HepG2 (cell line): ENCODE measurements around the gene ZNF146. TPM values are rescaled to one million over a fixed set of nuclear protein-coding genes. Genes with fewer than 3 reads are reported as not detected.

Source experiments
- ATAC-seq: fragments of 200-7000 bp; cut with Tn5 transposase; 3 replicates; pipeline ENCODE4 v1.9.1; 2020; ENCODE audit warnings: mild to moderate bottlenecking, moderate library complexity
- BruUV-seq: library from RNA; stranded (reverse); fragments of 400-500 nt; replicated peaks from 2 replicates; lab custom pipeline; 2021; lab: Mats Ljungman, UMichigan
- CTCF ChIA-PET: fragments of 300-600 bp; formaldehyde crosslinking; extraction: SDS; loops from one replicate; lab custom pipeline; 2021; ENCODE audit warnings: low total read pairs, inconsistent platforms, low intra/inter-chr PET ratio; lab: Yijun Ruan, JAX
- POLR2A ChIA-PET: fragments of 350-600 bp; sonication (Branson Sonifier 250); formaldehyde crosslinking; loops from one replicate; lab custom pipeline; 2020; ENCODE audit warnings: antibody characterized with exemption, inconsistent platforms; lab: Yijun Ruan, JAX
- DNase-seq: peaks from one replicate; pipeline ENCODE4 v3.0.0-alpha.2; 2015; ENCODE audit warnings: low spot score
- FAIRE-seq: peaks from 3 replicates; lab custom pipeline; 2011; peaks lifted over from hg19 to GRCh38; lab: Jason Lieb, UNC
- H2AFZ ChIP-seq: one replicate; pipeline ENCODE4 v1.6.1; 2011; ENCODE audit warnings: low read length, inconsistent platforms
- H3K27ac ChIP-seq: fragments of 300-600 bp; 3 replicates; pipeline ENCODE4 v1.8.0; 2011; ENCODE audit warnings: mixed run types, mild to moderate bottlenecking, mixed read lengths, low read length, inconsistent platforms; ENCODE audit not compliant: insufficient read depth; ENCODE audit errors: extremely low read length
- H3K27me3 ChIP-seq, 2 experiments: fragments of 200-600 bp in 1 of 2; 2 replicates in 1 of 2; 3 replicates in 1 of 2; pipeline versions ENCODE4 v1.6.0 to v1.8.0; 2011; ENCODE audit warnings: low read length in 2 of 2, mild to moderate bottlenecking in 2 of 2, moderate library complexity in 2 of 2, inconsistent platforms in 1 of 2; ENCODE audit not compliant: insufficient read depth in 2 of 2, control insufficient read depth in 1 of 2
- H3K36me3 ChIP-seq, 2 experiments: fragments of 200-600 bp in 1 of 2; replicated peaks in 1 of 2; 2 replicates in 1 of 2; 3 replicates in 1 of 2; pipeline versions ENCODE4 v1.5.1 to v1.8.0; 2011; ENCODE audit warnings: low read length in 2 of 2, inconsistent platforms in 1 of 2; ENCODE audit not compliant: insufficient read depth in 2 of 2, control insufficient read depth in 1 of 2
- H3K4me1 ChIP-seq: 2 replicates; pipeline ENCODE4 v1.5.1; 2012; ENCODE audit warnings: low read length, inconsistent platforms; ENCODE audit not compliant: insufficient read depth
- H3K4me2 ChIP-seq: 2 replicates; pipeline ENCODE4 v1.6.0; 2011; ENCODE audit warnings: low read depth, low read length, inconsistent platforms
- H3K4me3 ChIP-seq, 3 experiments: fragments of 200-600 bp in 1 of 3; sonication (generic), shearing (Covaris generic) in 1 of 3; replicated peaks in 1 of 3; 2 replicates each; pipeline ENCODE4 v1.5.1; 2011 to 2016; ENCODE audit warnings: low read length in 3 of 3, inconsistent platforms in 2 of 3, low read depth in 2 of 3, mild to moderate bottlenecking in 2 of 3, control low read depth in 1 of 3, mixed read lengths in 1 of 3; ENCODE audit not compliant: insufficient read depth in 1 of 3
- H3K79me2 ChIP-seq: one replicate; pipeline ENCODE4 v1.6.1; 2011; ENCODE audit warnings: low read length, inconsistent platforms; ENCODE audit not compliant: insufficient read depth
- H3K9ac ChIP-seq: 2 replicates; pipeline ENCODE4 v1.6.0; 2011; ENCODE audit warnings: mild to moderate bottlenecking, low read depth, low read length, inconsistent platforms; ENCODE audit not compliant: insufficient read depth
- H3K9me3 ChIP-seq: 2 replicates; pipeline ENCODE4 v1.5.1; 2012; ENCODE audit warnings: mild to moderate bottlenecking, low read length
- H4K20me1 ChIP-seq: 2 replicates; pipeline ENCODE4 v1.6.0; 2011; ENCODE audit warnings: inconsistent platforms, mild to moderate bottlenecking, low read length, moderate library complexity; ENCODE audit not compliant: insufficient read depth
- FIP1L1 ChIP-seq: fragments of 200-400 bp; formaldehyde crosslinking; IDR thresholded peaks from 2 replicates; pipeline ENCODE4 v1.6.1; 2018; ENCODE audit warnings: low read depth, mild to moderate bottlenecking, low read length, moderate library complexity, borderline replicate concordance; ENCODE audit not compliant: insufficient read depth
- HOXA3 ChIP-seq: sonication (generic); formaldehyde crosslinking; IDR thresholded peaks from 2 replicates; pipeline ENCODE4 v1.5.0; 2020; ENCODE audit warnings: missing genetic modification reagents
- HOXA9 ChIP-seq: sonication (generic); formaldehyde crosslinking; IDR thresholded peaks from 2 replicates; pipeline ENCODE4 v1.8.1; 2022; ENCODE audit warnings: missing genetic modification reagents, mild to moderate bottlenecking, moderate library complexity, borderline replicate concordance
- KMT2A ChIP-seq: sonication (generic); formaldehyde crosslinking; IDR thresholded peaks from 2 replicates; pipeline ENCODE4 v1.4.0; 2020; ENCODE audit warnings: missing genetic modification reagents
- POLR2AphosphoS2 ChIP-seq: IDR thresholded peaks from 2 replicates; pipeline ENCODE4 v1.6.1; 2011; ENCODE audit warnings: low read depth, low read length, improper control_type of control experiment
- TBX2 ChIP-seq: sonication (generic); formaldehyde crosslinking; IDR thresholded peaks from 2 replicates; pipeline ENCODE4 v1.5.0; 2020; ENCODE audit warnings: missing genetic modification reagents, mild to moderate bottlenecking, borderline replicate concordance
- ZFX ChIP-seq: sonication (generic); formaldehyde crosslinking; IDR thresholded peaks from 2 replicates; pipeline ENCODE4 v1.4.0; 2020; ENCODE audit warnings: mild to moderate bottlenecking, low read depth, missing genetic modification reagents, moderate library complexity
- ZNF776 ChIP-seq: sonication (generic); formaldehyde crosslinking; IDR thresholded peaks from 2 replicates; pipeline ENCODE4 v1.4.0; 2020; ENCODE audit warnings: mild to moderate bottlenecking, missing genetic modification reagents
- WGBS: methylation state at CpG from one replicate; pipeline ENCODE4 v1.1.6; 2017; ENCODE audit warnings: low lambda C conversion rate; 5-methylcytosine and 5-hydroxymethylcytosine counted together
- in situ Hi-C: cut with HindIII; loops from 2 replicates; pipeline ENCODE4 v1.10.0; 2017; ENCODE audit warnings: low pct_unique_long_range_greater_than_20kb; ENCODE audit not compliant: extremely low pct_ligation_motif_present
- intact Hi-C: fragments of 100-400 bp; cut with micrococcal nuclease; formaldehyde crosslinking; loops from one replicate; pipeline ENCODE4 v1.10.0; 2022; ENCODE audit not compliant: unreplicated experiment
- polyA plus RNA-seq, 8 experiments: library from polyadenylated mRNA; depleted of rRNA in 3 of 8; stranded (reverse) in 7 of 8; unstranded in 1 of 8; fragments of >200 nt; fragmentation: Illumina TruSeq in 4 of 8; extraction: Trizol in 4 of 8; gene quantifications; 2 replicates each; pipeline versions ENCODE4 v1.2.1 to v1.2.3, GENCODE V29; 2011 to 2016; ENCODE audit warnings: low read depth in 4 of 8, missing spikeins in 1 of 8, mixed read lengths in 1 of 8; ENCODE audit not compliant: insufficient read depth in 1 of 8
- total RNA-seq, 5 experiments: library from RNA; depleted of rRNA; stranded (reverse); fragments of >200 nt; fragmentation: Illumina TruSeq; extraction: Trizol; gene quantifications; 2 replicates each; pipeline ENCODE4 v1.2.3, GENCODE V29; 2016; ENCODE audit warnings: low read depth in 1 of 5
- TF ChIP-seq, protein P1 (sequence below): sonication (generic); formaldehyde crosslinking; IDR thresholded peaks from 2 replicates; pipeline ENCODE4 v1.4.0; 2020; ENCODE audit warnings: missing genetic modification reagents
- TF ChIP-seq, protein P2 (sequence below): sonication (generic); formaldehyde crosslinking; IDR thresholded peaks from 2 replicates; pipeline ENCODE4 v1.4.0; 2020; ENCODE audit warnings: missing genetic modification reagents, borderline replicate concordance
- TF ChIP-seq, protein P3 (sequence below): sonication (generic); formaldehyde crosslinking; IDR thresholded peaks from 2 replicates; pipeline ENCODE4 v1.4.0; 2020; ENCODE audit warnings: mild to moderate bottlenecking, missing genetic modification reagents
- TF ChIP-seq, protein P4 (sequence below): sonication (generic); formaldehyde crosslinking; IDR thresholded peaks from 2 replicates; pipeline ENCODE4 v1.4.0; 2020; ENCODE audit warnings: missing genetic modification reagents, mild to moderate bottlenecking, borderline replicate concordance

The ZNF146 gene
- total and polyA plus RNA-seq, 2 of the 13 experiments (the other 11 are each of a cell fraction or from before 2014, with no cell fraction given) = 28.4 to 52.7 TPM

DNA sequence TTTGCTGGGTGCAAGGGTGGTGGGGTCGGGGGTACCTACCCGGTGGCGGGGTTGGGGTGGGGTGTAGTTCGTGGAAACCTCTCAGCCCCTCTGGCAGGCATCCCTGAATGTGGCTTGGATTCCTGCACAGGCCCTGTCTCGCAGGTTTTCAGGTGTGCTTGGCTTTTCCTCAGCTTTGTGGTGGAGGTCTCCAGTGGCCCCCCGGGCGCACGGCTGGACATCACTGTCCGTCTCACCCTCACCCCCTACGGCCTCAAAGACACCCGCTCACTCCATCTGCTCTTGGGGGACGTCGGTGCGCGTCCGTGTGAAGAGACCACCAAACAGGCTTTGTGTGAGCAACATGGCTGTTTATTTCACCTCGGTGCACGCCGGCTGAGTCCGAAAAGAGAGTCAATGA lies 44.3 kb downstream of the ZNF146 start (continued):
- TF ChIP-seq KMT2A (CRISPR knock-in tag) = no peak
- TF ChIP-seq ZNF776 = no peak
- no peak for TF ChIP-seq POLR2AphosphoS2

DNA sequence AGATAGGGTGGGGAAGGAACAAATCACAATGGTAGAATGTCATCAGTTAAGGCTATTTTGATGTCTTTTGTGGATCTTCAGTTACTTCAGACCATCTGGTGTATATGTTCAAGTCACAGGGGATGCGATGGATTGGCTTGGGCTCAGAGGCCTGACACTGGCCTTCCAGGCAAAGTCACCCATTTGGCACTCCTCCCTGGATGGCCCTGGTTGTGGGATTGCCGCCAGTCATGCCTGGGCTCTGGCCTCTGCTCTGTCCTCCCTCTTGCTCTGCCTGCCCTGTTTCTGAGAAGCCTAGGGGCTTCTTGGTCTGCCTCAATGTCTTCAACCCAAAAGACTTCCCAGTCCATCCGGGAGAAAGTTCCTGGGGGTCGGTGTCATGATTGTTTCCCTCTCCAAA lies 50.2 kb downstream of the ZNF146 start:
- DNase-seq (no peak), FAIRE-seq (no peak), ATAC-seq (no peak)
- no TSS peak for BruUV-seq
- POLR2A ChIA-PET = no interaction called here
- Histone ChIP-seq H3K4me3 (no peak overlapping the region), H3K4me1 (no peaks in the 10 kb centered on the region), H2AFZ (no peak overlapping the region), H3K4me2 (no peak overlapping the region), H3K9me3 (peaks cover 12% of the 10 kb centered on the region), H3K79me2 (no peaks in the 10 kb centered on the region), H4K20me1 (no peaks in the 10 kb centered on the region), H3K36me3 (no peaks in the 10 kb centered on the region), H3K27me3 (no peaks in the 10 kb centered on the region; a peak in 1 of 5 replicates), H3K27ac (no peak overlapping the region), H3K9ac (no peak overlapping the region)
- CTCF ChIA-PET = no interaction called here
- in situ Hi-C loops = no loop called here
- 27% methylated on average over 3 of the region's 4 CpGs for WGBS
- intact Hi-C loops = no loop called here
- TF ChIP-seq, protein P1, sequence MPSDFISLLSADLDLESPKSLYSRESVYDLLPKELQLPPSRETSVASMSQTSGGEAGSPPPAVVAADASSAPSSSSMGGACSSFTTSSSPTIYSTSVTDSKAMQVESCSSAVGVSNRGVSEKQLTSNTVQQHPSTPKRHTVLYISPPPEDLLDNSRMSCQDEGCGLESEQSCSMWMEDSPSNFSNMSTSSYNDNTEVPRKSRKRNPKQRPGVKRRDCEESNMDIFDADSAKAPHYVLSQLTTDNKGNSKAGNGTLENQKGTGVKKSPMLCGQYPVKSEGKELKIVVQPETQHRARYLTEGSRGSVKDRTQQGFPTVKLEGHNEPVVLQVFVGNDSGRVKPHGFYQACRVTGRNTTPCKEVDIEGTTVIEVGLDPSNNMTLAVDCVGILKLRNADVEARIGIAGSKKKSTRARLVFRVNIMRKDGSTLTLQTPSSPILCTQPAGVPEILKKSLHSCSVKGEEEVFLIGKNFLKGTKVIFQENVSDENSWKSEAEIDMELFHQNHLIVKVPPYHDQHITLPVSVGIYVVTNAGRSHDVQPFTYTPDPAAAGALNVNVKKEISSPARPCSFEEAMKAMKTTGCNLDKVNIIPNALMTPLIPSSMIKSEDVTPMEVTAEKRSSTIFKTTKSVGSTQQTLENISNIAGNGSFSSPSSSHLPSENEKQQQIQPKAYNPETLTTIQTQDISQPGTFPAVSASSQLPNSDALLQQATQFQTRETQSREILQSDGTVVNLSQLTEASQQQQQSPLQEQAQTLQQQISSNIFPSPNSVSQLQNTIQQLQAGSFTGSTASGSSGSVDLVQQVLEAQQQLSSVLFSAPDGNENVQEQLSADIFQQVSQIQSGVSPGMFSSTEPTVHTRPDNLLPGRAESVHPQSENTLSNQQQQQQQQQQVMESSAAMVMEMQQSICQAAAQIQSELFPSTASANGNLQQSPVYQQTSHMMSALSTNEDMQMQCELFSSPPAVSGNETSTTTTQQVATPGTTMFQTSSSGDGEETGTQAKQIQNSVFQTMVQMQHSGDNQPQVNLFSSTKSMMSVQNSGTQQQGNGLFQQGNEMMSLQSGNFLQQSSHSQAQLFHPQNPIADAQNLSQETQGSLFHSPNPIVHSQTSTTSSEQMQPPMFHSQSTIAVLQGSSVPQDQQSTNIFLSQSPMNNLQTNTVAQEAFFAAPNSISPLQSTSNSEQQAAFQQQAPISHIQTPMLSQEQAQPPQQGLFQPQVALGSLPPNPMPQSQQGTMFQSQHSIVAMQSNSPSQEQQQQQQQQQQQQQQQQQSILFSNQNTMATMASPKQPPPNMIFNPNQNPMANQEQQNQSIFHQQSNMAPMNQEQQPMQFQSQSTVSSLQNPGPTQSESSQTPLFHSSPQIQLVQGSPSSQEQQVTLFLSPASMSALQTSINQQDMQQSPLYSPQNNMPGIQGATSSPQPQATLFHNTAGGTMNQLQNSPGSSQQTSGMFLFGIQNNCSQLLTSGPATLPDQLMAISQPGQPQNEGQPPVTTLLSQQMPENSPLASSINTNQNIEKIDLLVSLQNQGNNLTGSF (CRISPR knock-in tag) = no peak
- TF ChIP-seq TBX2 (no peak), HOXA9 (no peak), FIP1L1 (no peak), HOXA3 (no peak), ZFX (CRISPR knock-in tag) (no peak)
- TF ChIP-seq, protein P2, sequence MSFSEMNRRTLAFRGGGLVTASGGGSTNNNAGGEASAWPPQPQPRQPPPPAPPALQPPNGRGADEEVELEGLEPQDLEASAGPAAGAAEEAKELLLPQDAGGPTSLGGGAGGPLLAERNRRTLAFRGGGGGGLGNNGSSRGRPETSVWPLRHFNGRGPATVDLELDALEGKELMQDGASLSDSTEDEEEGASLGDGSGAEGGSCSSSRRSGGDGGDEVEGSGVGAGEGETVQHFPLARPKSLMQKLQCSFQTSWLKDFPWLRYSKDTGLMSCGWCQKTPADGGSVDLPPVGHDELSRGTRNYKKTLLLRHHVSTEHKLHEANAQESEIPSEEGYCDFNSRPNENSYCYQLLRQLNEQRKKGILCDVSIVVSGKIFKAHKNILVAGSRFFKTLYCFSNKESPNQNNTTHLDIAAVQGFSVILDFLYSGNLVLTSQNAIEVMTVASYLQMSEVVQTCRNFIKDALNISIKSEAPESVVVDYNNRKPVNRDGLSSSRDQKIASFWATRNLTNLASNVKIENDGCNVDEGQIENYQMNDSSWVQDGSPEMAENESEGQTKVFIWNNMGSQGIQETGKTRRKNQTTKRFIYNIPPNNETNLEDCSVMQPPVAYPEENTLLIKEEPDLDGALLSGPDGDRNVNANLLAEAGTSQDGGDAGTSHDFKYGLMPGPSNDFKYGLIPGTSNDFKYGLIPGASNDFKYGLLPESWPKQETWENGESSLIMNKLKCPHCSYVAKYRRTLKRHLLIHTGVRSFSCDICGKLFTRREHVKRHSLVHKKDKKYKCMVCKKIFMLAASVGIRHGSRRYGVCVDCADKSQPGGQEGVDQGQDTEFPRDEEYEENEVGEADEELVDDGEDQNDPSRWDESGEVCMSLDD (CRISPR knock-in tag) = no peak
- TF ChIP-seq, protein P3, sequence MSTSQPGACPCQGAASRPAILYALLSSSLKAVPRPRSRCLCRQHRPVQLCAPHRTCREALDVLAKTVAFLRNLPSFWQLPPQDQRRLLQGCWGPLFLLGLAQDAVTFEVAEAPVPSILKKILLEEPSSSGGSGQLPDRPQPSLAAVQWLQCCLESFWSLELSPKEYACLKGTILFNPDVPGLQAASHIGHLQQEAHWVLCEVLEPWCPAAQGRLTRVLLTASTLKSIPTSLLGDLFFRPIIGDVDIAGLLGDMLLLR = no peak
- TF ChIP-seq, protein P4, sequence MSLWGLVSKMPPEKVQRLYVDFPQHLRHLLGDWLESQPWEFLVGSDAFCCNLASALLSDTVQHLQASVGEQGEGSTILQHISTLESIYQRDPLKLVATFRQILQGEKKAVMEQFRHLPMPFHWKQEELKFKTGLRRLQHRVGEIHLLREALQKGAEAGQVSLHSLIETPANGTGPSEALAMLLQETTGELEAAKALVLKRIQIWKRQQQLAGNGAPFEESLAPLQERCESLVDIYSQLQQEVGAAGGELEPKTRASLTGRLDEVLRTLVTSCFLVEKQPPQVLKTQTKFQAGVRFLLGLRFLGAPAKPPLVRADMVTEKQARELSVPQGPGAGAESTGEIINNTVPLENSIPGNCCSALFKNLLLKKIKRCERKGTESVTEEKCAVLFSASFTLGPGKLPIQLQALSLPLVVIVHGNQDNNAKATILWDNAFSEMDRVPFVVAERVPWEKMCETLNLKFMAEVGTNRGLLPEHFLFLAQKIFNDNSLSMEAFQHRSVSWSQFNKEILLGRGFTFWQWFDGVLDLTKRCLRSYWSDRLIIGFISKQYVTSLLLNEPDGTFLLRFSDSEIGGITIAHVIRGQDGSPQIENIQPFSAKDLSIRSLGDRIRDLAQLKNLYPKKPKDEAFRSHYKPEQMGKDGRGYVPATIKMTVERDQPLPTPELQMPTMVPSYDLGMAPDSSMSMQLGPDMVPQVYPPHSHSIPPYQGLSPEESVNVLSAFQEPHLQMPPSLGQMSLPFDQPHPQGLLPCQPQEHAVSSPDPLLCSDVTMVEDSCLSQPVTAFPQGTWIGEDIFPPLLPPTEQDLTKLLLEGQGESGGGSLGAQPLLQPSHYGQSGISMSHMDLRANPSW (CRISPR knock-in tag) = no peak
